GM18909 (cell line): ENCODE data around the gene PFN1.

Experiments
- ATAC-seq: cut with Tn5 transposase; IDR thresholded peaks from one replicate; pipeline ENCODE4 v1.9.1; 2021; ENCODE audit warnings: mild to moderate bottlenecking; ENCODE audit not compliant: unreplicated experiment, poor library complexity

Gene PFN1

DNA sequence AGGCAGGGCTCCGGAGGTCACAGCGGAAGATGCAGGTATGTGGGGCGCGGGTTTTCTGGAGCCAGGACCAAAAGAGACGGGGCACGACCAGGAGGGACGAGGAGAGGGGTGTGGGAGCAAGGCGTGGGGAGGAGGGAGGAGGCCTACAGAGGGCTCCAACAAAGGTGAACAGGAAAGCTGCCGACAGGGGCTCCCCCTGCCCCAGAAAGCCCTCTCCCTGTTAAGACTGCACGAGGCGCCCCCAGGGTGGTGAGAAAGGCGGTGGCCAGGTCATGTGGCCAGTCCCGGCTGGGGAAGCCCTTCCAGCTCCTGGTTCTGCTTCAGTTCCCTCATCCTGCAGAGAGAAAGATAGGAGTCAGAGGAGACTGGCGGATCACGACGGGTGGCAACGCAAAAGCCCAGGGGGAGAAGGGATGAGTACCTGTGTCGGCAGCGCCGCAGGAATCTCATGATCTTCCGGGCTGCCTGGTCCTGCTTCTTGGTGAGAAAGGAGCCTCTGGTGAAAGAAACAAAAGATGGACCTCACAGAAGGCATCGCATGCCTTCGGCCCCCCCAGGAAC lies 20.2 kb upstream of the PFN1 start:
- ATAC-seq, result no peak

GRCh38 chr17:4967539-4968485 lies 19.5 kb upstream of the PFN1 start, which contains the start of gene SPAG7:
TSS of gene SPAG7 (minus strand) at chr17:4967817. CDS start at chr17:4967804, 13 bp downstream.
- ATAC-seq, result peak; percentile 67

- peak; percentile 83 for ATAC-seq
Observed at GRCh38 chr17:4966844-4967538, 18.7 kb upstream of the PFN1 start.

DNA sequence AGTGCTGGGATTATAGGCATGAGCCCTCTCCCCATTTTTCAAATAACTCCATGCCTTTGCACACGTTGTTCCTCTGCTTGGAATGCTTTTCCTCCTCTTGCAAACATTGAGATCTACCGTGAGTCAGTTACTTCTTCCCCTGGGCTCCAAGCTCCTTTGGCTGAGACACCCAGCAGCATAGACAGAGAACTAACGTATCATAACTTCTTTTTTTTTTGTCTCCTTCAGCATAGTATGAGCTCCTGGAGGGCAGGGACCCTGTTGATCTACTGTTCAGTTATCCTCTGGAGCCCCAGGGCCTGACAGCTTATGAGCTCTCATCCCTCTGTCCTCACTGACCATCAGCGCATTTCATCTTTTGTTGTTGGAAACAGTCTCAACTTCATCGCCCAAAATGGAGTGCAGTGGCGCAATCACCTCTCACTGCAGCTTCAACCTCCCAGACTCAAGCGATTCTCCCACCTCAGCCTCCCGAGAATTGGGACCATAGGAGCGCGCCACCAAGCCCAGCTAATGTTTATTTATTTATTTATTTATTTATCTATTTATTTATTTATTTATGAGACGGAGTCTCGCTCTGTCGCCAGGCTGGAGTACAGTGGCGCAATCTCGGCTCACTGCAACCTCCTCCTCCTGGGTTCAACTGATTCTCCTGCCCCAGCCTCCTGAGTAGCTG lies 17.1 kb upstream of the PFN1 start:
- no peak for ATAC-seq

GRCh38 chr17:4960279-4960922 lies 12.1 kb upstream of the PFN1 start:
- ATAC-seq, result no peak

DNA sequence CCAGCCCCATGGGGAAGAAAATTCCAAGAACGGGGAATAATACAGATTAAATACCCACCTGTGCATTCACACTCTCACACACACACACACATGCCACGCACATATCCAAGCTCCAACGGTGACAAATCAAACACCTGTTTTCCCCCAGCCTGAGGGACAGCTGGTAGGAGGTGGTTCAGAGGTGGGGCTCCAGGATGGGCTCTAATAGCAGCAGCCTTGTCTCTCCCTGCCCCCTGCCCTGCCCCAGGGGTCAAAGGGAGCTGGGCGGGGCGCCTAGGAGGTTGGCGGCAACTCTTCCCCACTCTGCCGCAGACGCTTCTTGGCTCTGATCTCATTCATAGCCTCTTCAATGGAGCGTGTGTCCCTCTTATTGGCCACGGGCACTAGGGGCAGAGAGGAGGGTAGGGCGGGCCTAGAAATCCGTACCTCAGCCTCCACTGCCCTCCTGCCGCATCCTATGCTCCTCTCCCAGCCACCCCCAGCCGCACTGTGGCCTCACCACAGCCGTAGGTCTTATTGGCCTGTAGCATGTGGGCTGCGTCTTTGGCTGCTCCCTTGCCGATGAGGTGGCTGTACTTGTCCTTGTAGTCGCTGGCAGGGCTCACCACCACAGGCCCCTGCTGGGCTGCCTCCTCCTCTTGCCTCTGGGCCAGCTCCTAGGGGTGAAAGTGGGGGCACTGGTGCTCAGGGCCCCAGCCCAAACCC lies 11.1 kb upstream of the PFN1 start:
- ATAC-seq, result no peak

DNA sequence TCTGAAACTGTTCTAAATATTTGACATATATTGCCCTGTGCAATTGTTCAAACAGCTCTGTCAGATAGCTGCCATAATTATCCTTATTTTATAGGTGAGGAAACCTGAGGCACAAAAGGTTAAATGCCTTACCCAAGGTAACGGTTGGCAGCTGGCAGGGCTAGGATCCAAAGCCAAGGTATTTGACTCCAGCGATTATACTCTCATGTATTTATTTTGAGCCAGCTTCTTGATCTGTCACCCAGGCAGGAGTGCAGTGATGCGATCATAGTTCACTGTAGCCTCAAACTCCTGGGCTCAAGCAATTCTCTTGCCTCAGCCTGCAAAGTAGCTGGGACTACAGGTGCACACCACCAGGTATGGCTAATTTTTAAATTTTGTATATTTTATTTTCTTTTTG lies 9.8 kb upstream of the PFN1 start:
- ATAC-seq, result no peak

- no peak for ATAC-seq
Observed at GRCh38 chr17:4956493-4957061, 8.2 kb upstream of the PFN1 start.

DNA sequence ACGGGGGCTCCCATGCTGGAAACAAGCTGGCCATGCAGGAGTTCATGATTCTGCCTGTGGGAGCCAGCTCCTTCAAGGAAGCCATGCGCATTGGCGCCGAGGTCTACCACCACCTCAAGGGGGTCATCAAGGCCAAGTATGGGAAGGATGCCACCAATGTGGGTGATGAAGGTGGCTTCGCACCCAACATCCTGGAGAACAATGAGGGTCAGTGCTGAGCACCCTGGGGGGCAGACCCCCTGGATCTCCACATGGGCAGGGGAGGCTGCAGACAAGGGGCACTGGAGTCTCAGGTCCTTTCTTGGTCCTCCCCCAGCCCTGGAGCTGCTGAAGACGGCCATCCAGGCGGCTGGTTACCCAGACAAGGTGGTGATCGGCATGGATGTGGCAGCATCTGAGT lies 6.8 kb upstream of the PFN1 start:
- ATAC-seq, result no peak

GRCh38 chr17:4953451-4953961 lies 5.2 kb upstream of the PFN1 start:
- ATAC-seq, result no peak

DNA sequence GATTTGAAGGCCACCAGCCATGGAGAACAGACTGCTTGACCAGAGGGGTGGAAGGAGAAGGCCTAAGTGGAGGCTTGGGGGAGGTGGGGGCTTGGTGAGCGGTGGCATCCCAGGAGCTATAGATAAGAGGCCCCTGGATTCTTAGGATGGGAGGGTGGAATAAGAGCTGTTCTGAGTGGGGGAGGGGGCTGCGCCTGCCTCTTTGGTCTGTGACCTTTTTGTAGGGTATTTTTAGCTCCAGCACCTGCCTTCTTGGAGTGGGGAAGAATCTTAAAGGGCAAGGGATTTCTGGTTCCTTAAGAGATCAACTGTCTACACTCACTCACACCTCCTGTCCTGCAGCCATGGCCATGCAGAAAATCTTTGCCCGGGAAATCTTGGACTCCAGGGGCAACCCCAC lies 3.2 kb upstream of the PFN1 start:
- no peak for ATAC-seq

DNA sequence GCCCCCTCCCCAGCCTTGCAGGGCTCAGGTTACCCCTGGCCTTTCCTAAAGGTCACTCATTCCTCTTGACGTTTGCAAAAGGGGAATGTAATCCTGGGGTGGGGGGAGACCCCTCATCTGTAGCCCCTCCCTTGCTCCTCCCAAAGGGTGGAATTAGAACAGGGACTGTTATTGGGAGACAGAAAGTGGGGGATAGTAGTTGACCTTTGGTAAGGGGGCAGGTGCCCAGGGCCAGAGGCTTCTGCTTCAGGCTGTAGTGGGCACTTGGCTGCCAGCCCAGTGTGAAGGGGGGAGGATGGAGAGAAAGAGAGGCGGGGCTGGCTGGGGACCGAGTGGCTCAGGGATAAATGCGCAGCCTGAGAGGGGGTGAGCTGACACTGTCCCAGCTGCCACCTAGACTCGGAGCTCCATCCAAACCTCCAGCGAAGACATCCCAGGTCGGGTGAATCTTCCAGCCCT lies 2.4 kb upstream of the PFN1 start, which contains the start of gene ENO3:
Gene ENO3, plus strand, starts transcription at position 374 of the 459 bp plus-strand sequence. CDS start 711 bp downstream, outside the sequence.
- no peak for ATAC-seq

DNA sequence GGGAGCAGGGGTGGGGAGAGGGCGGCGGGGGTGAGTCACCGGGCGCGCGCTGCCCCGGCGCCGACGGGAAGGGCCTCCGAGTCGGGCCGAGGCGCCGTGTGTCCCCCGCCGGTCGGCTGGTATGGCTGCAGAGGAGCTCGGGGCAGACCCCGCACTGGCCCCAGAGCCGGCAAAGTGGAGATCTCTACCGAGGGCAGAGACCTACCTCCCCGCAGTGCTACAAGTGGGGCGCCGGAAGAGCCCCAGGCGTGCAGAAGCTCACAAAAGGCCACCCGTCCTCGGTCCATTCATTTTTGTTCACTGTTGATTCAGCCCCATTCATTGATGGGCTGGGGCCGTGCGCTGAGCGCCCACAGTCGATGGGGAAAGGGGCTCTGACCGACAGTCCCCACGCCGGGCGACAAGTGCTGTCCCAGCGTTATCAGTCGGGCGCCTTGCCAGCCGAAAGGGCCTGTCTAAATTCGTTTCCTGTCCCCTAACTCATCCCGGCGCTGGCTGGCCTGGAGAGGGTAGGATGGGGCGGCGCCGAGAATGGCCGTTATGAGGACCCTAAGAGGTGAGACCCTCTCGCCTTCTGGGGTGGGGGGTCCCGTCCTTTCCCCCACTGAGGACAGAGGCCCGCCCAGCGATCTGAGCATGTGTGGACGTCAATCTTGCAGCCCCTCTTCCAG lies 1.9 kb upstream of the PFN1 start:
- ATAC-seq, result peak; percentile 7

- peak; percentile 39 for ATAC-seq
Observed at GRCh38 chr17:4949321-4950074, 1.2 kb upstream of the PFN1 start.

DNA sequence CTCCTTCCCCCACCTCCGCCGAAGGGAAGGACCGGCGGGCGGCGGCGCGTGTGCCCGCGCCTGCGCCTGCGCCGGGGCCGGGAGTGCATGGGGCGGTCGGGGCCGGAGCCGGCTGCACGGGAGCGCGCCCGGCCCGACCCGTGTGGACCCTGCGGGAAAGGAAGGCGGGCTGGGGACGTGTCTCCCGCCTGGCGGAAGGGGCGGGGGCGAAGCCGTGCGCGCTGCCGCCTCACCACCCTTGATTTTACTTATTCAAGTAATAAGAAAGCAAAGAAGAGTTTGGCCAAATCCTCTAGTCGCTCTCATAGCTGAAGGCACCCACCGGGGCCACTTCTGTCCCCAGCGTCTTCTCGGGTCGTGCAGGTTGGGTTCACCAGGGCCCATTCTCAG lies 596 bp upstream of the PFN1 start:
- peak; percentile 37 for ATAC-seq

DNA sequence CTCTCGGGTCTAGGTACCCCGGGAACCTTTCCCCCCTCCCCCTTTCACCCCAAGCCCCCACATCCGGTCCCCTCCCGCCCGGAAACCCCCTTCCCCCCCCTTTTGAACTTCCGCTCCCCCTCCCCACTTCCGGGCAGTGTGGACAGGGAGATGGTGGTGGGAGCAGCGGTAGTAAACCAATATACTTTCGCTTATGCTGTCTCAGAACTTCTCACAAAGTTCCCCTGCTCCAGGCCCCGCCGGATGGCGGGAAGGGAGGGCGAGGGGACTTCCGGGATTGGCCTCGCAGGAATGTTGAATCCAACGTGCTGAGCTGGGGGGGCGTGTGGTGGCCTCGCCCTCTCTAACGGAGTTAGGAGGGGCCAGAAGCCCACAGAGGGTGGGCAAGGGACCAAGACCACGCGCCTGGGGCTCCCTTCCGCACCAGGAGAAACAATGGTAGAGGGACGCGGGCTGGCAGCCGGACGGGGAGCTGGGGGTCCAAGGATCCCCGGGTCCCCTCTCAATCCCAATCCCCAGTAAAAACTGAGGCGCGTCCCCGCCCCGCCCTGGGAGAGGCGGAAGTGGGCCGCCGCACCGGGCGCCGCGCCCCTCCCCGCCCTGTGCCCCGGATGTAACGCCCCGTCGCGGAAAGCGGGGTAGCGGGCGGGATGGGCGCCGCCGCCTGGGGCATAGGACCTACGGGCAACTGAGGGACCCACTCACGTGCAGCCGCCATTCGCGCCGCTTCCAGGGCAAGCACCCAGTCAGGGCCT lies 742 bp downstream of the PFN1 start:
- peak; percentile 17 for ATAC-seq

- ATAC-seq, result no peak
Observed at GRCh38 chr17:4947010-4947410, 1.3 kb downstream of the PFN1 start.
